ENCODE data around the gene RNF217.
"Not testable (repeated sequence)": the region's sequence is repeated elsewhere in the genome, so short reads cannot be mapped to it uniquely, and the experiment has no call there.

RNF217 gene

GRCh38 chr6:124962639-124963415, 590 bp downstream of the RNF217 start:
- peak overlapping the region; percentile 86 for H3K4me3 ChIP-seq (ENCODE audit: low read depth, low read length)
- no peak for DNase-seq (ENCODE audit: low read depth)

DNA sequence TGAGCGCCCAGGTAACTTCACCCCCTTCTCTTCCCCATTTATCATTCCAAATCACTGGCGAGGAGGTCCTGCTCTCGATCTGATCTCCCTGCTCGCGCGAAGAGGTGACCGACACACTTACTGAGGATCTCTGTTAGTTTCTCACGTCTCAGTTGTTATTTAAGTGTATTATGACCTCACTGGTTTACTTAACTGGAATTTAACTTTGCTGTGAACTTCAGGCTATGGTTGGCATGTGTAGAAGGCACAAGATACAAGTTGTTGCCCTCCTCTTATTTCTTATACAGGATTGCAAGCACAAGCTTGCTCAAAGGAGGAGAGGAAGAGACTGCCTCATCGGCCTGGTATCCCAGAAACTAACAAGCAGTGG, 1.2 kb downstream of the RNF217 start:
- no peak for DNase-seq (ENCODE audit: low read depth)
- H3K4me3 ChIP-seq (ENCODE audit: low read depth, low read length): peak overlapping the region; percentile 86

GRCh38 chr6:124963831-124964763, 1.9 kb downstream of the RNF217 start:
- peak overlapping the region; percentile 86 for H3K4me3 ChIP-seq (ENCODE audit: low read depth, low read length)
- peak; percentile 68 for DNase-seq (ENCODE audit: low read depth)

- no peak for DNase-seq (ENCODE audit: low read depth)
- H3K4me3 ChIP-seq (ENCODE audit: low read depth, low read length): peak overlapping the region; percentile 86
Observed at GRCh38 chr6:124964764-124965105, 2.5 kb downstream of the RNF217 start.

GRCh38 chr6:124965424-124965850, 3.2 kb downstream of the RNF217 start:
- peak overlapping the region; percentile 22 for H3K4me3 ChIP-seq (ENCODE audit: low read depth, low read length)
- DNase-seq (ENCODE audit: low read depth): not testable (repeated sequence)

DNA sequence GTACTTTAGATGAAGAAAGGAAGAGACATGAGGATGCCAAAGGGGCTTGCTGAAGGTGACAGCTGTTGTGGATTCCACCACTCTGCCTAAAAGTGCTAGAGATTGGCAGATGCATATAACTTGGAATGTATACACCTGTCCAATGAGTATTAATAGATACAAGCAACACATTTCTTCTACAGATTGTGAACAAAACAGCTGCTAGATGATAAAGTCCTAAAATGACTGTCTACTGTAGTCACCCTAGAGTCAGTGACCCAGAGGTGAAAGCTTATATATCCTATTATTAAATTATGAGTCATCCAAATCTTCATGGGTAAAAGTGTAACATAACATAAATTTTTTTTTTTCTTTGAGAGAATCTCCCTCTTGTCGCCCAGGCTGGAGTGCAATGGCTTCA, 5.2 kb downstream of the RNF217 start:
- no peak for DNase-seq (ENCODE audit: low read depth)
- H3K4me3 ChIP-seq (ENCODE audit: low read depth, low read length): no peak overlapping the region

- DNase-seq (ENCODE audit: low read depth): no peak
Observed at GRCh38 chr6:124968401-124968800, 6.2 kb downstream of the RNF217 start.

GRCh38 chr6:124970243-124970642, 8.0 kb downstream of the RNF217 start:
- no peak for DNase-seq (ENCODE audit: low read depth)

More at GRCh38 chr6:124968401-124968800, 6.2 kb downstream of the RNF217 start:
- H3K4me3 ChIP-seq (ENCODE audit: low read depth, low read length): no peak overlapping the region

GRCh38 chr6:124970763-124971162, 8.5 kb downstream of the RNF217 start:
- H3K4me3 ChIP-seq (ENCODE audit: low read depth, low read length): no peak overlapping the region
- no peak for DNase-seq (ENCODE audit: low read depth)

More at GRCh38 chr6:124970243-124970642, 8.0 kb downstream of the RNF217 start:
- H3K4me3 ChIP-seq (ENCODE audit: low read depth, low read length): no peak overlapping the region

GRCh38 chr6:124973780-124974179, 11.5 kb downstream of the RNF217 start:
- H3K4me3 ChIP-seq (ENCODE audit: low read depth, low read length): no peak overlapping the region
- DNase-seq (ENCODE audit: low read depth): no peak

DNA sequence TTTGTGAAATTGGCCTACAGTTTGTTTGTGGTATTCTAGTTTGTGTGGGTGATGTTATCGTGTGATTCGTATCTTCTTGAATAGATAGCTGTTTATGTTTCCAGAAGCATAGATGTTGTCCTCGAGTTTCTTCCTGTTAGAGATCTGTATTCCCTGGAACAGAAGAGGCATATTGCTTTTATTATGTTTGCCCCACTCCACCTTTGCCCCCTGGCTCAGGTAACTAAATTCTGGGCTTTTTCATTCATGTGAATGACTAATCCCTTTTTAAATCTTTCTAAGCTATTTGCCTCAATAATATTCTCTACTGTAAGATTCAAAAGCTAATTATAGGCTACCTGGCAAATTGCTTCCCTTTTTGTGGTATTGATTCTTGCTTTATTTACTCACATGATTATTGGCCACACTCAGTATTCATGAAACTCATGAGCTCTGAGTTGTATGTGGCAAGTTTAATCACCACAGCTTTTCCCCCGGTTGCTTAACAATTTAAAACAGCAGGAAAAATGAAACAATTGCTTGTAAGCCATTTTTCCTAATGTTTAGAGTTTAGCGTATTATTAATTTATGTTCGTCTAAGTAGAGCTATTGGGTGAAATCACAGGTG, 12.6 kb downstream of the RNF217 start:
- no peak for DNase-seq (ENCODE audit: low read depth)
- no peak overlapping the region for H3K4me3 ChIP-seq (ENCODE audit: low read depth, low read length)

DNA sequence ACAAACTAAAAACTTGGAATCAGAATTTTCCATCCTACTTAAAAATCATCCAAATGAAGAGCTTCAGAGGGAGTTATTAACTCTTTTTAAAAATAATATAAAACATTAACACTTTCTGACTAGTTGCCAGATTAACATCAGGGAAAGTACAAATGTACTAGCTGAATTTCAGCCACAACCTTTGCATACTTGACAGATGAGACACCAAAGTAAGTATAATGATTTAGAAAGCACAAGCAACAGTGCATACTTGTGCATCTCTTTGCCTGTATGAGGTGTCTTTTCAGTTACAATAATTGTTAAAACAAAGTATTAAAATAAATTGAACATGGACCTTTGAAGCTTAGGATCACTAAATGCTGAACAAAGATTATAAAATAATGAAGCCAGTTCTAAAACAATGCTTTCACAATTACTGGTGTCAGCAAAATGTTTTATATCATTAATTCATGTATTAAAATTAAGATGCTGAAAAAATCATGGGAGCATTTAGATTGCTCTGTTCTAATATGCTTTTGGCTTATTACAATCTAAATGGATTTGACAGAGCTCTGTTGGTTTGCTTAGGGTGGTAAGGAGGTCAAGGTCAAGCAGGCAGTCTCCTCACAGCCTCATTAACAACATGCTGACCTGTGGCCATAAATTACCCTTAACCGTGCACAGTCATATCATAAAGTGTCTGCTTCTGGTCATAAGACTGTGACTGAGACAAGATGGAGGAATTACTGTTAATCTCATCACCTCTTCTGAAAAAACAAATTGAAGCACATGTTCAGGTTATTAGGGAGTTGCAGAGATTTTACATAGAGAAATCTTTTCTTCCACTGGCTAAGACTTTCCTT, 15.1 kb downstream of the RNF217 start:
- no peak for DNase-seq (ENCODE audit: low read depth)
- H3K4me3 ChIP-seq (ENCODE audit: low read depth, low read length): no peak overlapping the region

DNA sequence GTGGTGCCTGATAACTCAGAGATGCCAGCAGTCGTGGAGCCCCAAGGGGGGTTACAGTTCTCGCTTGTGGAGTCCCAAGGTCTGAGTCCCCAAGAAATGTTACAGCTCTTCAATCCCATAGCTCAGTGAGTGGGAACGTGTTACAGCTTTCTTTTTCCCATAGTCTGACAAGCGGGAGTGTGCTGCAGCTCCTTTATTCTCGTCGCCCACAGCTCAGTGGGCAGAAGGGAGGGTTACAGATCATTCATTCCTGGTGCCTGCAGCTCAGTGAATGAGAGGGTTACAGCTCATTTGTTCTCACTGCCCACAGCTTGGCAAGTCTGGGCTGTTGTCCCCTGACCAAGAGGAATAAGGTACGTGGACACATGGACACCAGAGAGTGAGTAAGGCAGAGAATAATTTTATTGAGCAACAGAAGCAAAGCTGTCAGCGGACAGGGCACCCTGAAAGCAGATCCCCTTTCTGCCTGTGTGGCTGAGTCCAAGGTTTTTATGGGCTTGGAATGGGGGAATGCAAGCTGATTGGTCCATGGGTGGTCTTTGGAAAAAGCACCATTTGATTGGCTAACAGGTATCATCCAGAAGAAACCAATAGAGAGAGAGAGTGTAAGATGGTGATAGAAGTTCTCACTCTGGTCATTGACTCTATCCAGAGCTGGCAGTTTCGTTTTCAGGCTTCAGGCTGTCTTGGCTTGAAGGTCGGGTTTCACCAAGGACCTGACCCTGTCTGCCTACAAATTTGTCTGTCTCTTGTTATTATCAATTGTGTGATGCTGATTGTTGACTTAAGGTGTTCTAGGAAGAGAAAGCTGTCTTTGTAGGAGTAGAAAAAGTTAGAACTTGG, 16.4 kb downstream of the RNF217 start:
- DNase-seq (ENCODE audit: low read depth): no peak

GRCh38 chr6:124979294-124979678, 17.0 kb downstream of the RNF217 start:
- H3K4me3 ChIP-seq (ENCODE audit: low read depth, low read length): no peak overlapping the region

More for the DNA sequence above, 16.4 kb downstream of the RNF217 start:
- no peak overlapping the region for H3K4me3 ChIP-seq (ENCODE audit: low read depth, low read length)

GRCh38 chr6:124982669-124983068, 20.4 kb downstream of the RNF217 start:
- H3K4me3 ChIP-seq (ENCODE audit: low read depth, low read length): no peak overlapping the region
- no peak for DNase-seq (ENCODE audit: low read depth)

More at GRCh38 chr6:124979294-124979678, 17.0 kb downstream of the RNF217 start:
- no peak for DNase-seq (ENCODE audit: low read depth)

GRCh38 chr6:124983383-124984083, 21.3 kb downstream of the RNF217 start:
- DNase-seq (ENCODE audit: low read depth): no peak
- no peak overlapping the region for H3K4me3 ChIP-seq (ENCODE audit: low read depth, low read length)

GRCh38 chr6:124984668-124985338, 22.6 kb downstream of the RNF217 start:
- no peak overlapping the region for H3K4me3 ChIP-seq (ENCODE audit: low read depth, low read length)
- no peak for DNase-seq (ENCODE audit: low read depth)

All from skeletal muscle cell (primary cell).